Right ventricle myocardium superior (tissue), 1 donor: ENCODE measurements around the gene SRPK1. TPM values are rescaled to one million over a fixed set of nuclear protein-coding genes. Genes with fewer than 3 reads are reported as not detected.

Source experiments
- ATAC-seq: fragments of 200-7000 bp; cut with Tn5 transposase; one replicate; pipeline ENCODE4 v1.9.1; 2020; ENCODE audit warnings: mild to moderate bottlenecking; ENCODE audit not compliant: poor library complexity
- DNase-seq: peaks from one replicate; pipeline ENCODE4 v3.0.0-alpha.2; 2020
- intact Hi-C: fragments of 100-400 bp; cut with DNase I; formaldehyde crosslinking; loops from one replicate; pipeline ENCODE4 v1.11.2; 2022
- total RNA-seq: library from RNA; stranded (reverse); fragmentation: NEBNext Ultra II Directional; extraction: Animal tissue kit (Norgen Biotek cat#: 25700); gene quantifications from one replicate; pipeline ENCODE4 v1.2.1, GENCODE V29; 2021
- donor health status: DM: no; HTN: yes; CAD: no; lungs with severe emphysema.

Gene SRPK1
- total RNA-seq, 1 donor from 2014 or later: 22.1 TPM

GRCh38 chr6:35856250-35856649, 64.6 kb downstream of the SRPK1 start:
- ATAC-seq: no peak
- intact Hi-C loops: no loop called here
- no peak for DNase-seq

GRCh38 chr6:35852994-35853393, 67.9 kb downstream of the SRPK1 start:
- DNase-seq (no peak), ATAC-seq (no peak)
- intact Hi-C loops: no loop called here

- no peak for DNase-seq
- no peak for ATAC-seq
- intact Hi-C loops: no loop called here
These were observed 70.7 kb downstream of the SRPK1 start for GRCh38 chr6:35850208-35850607.

- ATAC-seq (no peak), DNase-seq (no peak)
- intact Hi-C loops: no loop called here
These were observed 76.6 kb downstream of the SRPK1 start for GRCh38 chr6:35844290-35844689.

GRCh38 chr6:35842381-35842780, 78.5 kb downstream of the SRPK1 start:
- ATAC-seq: no peak
- DNase-seq: no peak
- intact Hi-C loops: no loop called here

GRCh38 chr6:35839019-35839418, 81.9 kb downstream of the SRPK1 start:
- ATAC-seq: no peak
- intact Hi-C loops: no loop called here
- DNase-seq: no peak

GRCh38 chr6:35833536-35833935, 87.4 kb downstream of the SRPK1 start:
- intact Hi-C loops: no loop called here
- DNase-seq (no peak), ATAC-seq (no peak)

GRCh38 chr6:35831257-35832007, 89.5 kb downstream of the SRPK1 start:
- intact Hi-C loops: no loop called here
- DNase-seq (no peak), ATAC-seq (no peak)

GRCh38 chr6:35829306-35829705, 91.6 kb downstream of the SRPK1 start:
- no peak for DNase-seq
- no peak for ATAC-seq
- intact Hi-C loops: no loop called here

- intact Hi-C loops: no loop called here
- ATAC-seq (no peak), DNase-seq (no peak)
These were observed 96.2 kb downstream of the SRPK1 start for GRCh38 chr6:35824552-35825192.

- ATAC-seq: no peak
- DNase-seq: no peak
- intact Hi-C loops: no loop called here
These were observed 97.3 kb downstream of the SRPK1 start for GRCh38 chr6:35823601-35824000.

GRCh38 chr6:35817515-35817914, 103.4 kb downstream of the SRPK1 start:
- DNase-seq (no peak), ATAC-seq (no peak)
- intact Hi-C loops: no loop called here

GRCh38 chr6:35811699-35811995, 109.3 kb downstream of the SRPK1 start:
- no peak for ATAC-seq
- intact Hi-C loops: no loop called here
- DNase-seq: no peak

- no peak for ATAC-seq
- intact Hi-C loops: no loop called here
- DNase-seq: no peak
These were observed 109.8 kb downstream of the SRPK1 start for GRCh38 chr6:35810971-35811698.

GRCh38 chr6:35809809-35810208, 111.1 kb downstream of the SRPK1 start:
- ATAC-seq (no peak), DNase-seq (no peak)
- intact Hi-C loops: no loop called here

GRCh38 chr6:35808688-35809087, 112.2 kb downstream of the SRPK1 start:
- intact Hi-C loops: no loop called here
- ATAC-seq: no peak
- DNase-seq: no peak

GRCh38 chr6:35804996-35805736, 115.7 kb downstream of the SRPK1 start, which contains the start of gene LHFPL5:
Gene LHFPL5 (plus strand): TSS chr6:35805352. CDS start chr6:35805671, 319 bp downstream.
- intact Hi-C loops: no loop called here
- DNase-seq: peak; percentile 50
- ATAC-seq: peak; percentile 87

- intact Hi-C loops: no loop called here
- DNase-seq: no peak
- no peak for ATAC-seq
These were observed 119.8 kb downstream of the SRPK1 start for GRCh38 chr6:35801148-35801547.

- no peak for ATAC-seq
- no peak for DNase-seq
- intact Hi-C loops: no loop called here
These were observed 122.2 kb downstream of the SRPK1 start for GRCh38 chr6:35798706-35799105.
